Adrenal gland (tissue), 5 donors: Measurements from ENCODE around the gene HASPIN.

Source experiments
- POLR2A ChIP-seq, 2 donors: fragments of 450-650 bp; IDR thresholded peaks; one replicate each; pipeline ENCODE4 v1.6.1; 2017; ENCODE audit warnings: antibody characterized with exemption in 2 of 2, mild to moderate bottlenecking in 2 of 2, moderate library complexity in 1 of 2
- TF ChIP-seq, protein P1 (sequence below), 6 experiments: fragments of 450-650 bp in 4 of 6; fragments of 200-600 bp in 2 of 6; sonication (generic) in 1 of 6; IDR thresholded peaks; 1 replicate in 5 of 6; 2 replicates in 1 of 6; pipeline versions ENCODE4 v1.5.1 to v1.8.0; 2016 to 2021; ENCODE audit warnings: antibody characterized with exemption in 6 of 6, mild to moderate bottlenecking in 2 of 6, moderate library complexity in 1 of 6
- donor health status: DM: no; HTN: no; CAD: no.

DNA sequence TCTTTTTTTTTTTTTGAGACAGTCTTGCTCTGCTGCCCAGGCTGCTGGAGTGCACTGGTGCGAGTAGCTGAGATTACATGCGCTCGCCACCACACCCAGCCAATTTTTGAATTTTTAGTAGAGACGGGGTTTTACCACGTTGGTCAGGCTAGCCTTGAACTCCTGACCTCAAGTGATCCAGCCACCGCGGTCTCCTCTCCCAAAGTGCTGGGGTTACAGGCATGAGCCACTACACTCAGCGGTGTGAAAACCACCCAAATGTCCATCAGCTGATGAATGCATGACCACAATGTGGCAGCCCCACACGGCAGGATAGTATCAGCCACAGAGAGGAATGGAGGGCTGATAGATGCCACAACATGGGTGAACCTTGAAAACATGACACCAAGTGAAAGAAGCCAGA is 29.9 kb upstream of the HASPIN start:
- TF ChIP-seq, protein P1, sequence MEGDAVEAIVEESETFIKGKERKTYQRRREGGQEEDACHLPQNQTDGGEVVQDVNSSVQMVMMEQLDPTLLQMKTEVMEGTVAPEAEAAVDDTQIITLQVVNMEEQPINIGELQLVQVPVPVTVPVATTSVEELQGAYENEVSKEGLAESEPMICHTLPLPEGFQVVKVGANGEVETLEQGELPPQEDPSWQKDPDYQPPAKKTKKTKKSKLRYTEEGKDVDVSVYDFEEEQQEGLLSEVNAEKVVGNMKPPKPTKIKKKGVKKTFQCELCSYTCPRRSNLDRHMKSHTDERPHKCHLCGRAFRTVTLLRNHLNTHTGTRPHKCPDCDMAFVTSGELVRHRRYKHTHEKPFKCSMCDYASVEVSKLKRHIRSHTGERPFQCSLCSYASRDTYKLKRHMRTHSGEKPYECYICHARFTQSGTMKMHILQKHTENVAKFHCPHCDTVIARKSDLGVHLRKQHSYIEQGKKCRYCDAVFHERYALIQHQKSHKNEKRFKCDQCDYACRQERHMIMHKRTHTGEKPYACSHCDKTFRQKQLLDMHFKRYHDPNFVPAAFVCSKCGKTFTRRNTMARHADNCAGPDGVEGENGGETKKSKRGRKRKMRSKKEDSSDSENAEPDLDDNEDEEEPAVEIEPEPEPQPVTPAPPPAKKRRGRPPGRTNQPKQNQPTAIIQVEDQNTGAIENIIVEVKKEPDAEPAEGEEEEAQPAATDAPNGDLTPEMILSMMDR (IDR thresholded peaks at IDR 0.05): no peak
- no peak for TF ChIP-seq POLR2A (IDR thresholded peaks at IDR 0.05)
